Stimulated activated CD4-positive, alpha-beta T cell treated with anti-CD3 and anti-CD28 coated beads, Interleukin-2, amount 100 ng/mL, for 48 hours (primary cell): ENCODE measurements around the gene STOX2.
"Not testable (repeated sequence)": the region's sequence is repeated elsewhere in the genome, so short reads cannot be mapped to it uniquely, and the experiment has no call there.

Experiments used
- DNase-seq, 2 donors: peaks; one replicate each; pipeline ENCODE4 v3.0.0-alpha.2; 2020

Gene STOX2

DNA sequence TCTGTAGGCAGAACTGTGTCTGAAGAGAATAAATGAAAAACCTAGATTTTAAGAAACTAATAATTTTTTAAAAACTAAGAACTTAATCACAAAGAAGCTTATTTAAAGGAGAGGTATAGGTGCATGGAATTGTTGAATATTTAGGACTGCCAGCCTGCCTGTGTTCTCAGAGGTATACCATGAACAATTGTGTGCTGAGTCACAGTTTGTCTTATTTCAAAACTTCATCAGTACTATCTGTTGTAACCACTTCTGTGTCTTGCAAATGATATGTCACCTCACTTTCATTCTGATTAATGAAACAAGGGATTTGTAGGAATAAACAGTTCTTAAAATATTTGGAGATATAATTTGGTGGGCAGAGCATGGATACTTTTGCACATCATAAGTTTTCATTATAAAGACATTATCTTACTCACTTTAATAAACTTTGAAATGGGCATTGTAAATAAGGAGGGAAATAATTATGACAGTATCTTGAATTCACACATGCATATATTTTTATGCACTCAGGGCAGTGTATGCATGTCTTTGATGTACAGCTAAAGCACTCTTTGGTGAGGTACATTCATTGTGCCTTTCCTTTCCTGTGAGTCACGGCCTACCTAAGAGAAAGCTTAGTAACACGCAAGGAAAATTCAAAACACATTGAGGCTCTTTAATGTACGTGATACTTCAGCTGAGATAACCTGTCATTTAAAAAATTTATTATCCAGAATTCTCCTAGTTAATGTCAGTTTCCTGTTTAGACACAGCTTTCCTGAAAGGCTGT, 31.7 kb downstream of the STOX2 start:
- DNase-seq = no peak

DNA sequence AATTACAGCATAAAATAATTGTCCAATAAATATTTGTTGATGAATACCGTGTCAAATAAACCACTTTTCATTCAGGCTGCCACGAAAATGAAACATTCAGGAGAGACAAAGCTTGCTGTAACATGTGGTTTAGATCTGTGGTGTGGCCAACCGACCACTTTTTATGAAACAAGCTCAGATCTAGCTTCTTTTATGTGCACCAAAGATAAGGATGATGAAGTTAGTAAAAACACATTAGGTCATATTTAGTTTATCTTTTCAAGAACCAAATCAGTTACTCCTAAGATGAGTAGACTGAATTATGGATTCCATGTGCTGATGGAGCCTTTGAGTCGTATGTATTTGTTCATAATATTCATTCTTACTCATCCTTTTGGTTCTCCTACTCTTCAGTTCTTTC, 35.8 kb downstream of the STOX2 start:
- no peak for DNase-seq

DNA sequence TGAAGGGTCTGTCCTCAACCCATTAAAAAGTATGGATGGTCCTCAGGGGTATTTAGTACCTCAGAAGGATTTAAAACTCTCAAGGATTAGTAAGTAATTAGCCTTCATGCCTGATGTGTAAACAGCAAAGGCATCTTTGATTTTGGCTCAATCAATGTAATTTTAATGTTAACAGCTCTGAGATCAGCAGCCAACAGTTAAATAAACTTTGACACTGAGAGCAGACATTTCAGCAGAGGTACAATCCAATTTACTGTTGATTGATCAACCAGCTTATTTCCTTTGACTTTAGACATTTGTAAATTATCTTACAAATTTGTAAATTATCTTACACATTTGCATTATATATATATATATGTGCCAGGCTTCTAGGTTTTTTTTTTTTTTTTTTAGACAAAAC, 36.9 kb downstream of the STOX2 start:
- no peak for DNase-seq

DNA sequence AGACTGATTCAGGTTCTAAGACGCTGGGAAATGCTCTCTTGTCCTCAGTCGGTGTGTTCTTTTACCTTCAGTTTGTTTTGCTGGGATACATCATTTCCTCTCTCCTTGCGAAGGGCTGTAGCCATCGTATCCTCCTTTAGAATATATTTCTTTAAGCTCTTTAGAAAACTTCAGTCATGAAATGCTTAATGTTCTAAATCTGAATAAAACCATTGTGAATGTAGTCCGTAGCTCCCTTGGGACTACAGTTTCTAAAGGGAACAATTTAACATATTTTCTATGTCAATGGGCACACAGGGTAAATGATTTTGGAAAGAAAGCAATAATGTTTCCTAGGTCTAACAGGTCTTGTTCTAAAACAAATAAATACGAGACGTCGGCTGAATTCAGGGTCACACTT, 40.6 kb downstream of the STOX2 start:
- no peak for DNase-seq

DNA sequence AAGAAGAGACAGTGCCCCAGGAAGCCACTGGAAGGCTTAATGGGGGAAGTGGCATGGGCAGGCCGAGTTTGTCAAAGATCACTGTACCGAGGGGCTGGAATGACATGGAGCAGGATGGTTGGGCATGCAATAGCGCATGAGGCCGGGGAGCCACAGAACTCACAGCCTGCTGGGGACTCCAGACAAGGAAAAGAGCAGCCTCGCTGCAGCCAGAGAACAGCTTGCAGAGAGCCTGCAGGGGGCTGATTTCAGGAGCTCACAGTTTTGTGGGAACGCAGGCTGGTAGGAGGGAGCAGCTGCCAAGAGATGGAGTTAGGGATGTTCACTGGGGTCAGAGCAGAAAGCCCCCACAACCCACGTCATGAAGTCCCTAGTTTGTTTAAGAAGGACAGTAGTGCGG, 45.4 kb downstream of the STOX2 start:
- DNase-seq = no peak

DNA sequence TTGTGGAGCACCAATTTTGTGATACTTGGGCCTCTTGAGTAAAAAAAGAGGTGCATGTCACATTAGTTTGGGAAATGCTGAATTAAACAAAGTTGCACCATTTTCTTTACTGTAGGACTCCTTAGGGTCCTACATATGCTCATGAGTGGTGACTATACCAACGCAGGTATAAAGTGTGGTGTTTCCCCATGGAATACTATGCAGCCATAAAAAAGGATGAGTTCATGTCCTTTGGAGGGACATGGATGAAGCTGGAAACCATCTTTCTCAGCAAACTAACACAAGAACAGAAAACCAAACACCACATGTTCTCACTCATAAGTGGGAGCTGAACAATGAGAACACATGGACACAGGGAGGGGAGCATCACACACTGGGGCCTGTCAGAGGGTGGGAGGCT, 47.5 kb downstream of the STOX2 start:
- DNase-seq = not testable (repeated sequence)

DNA sequence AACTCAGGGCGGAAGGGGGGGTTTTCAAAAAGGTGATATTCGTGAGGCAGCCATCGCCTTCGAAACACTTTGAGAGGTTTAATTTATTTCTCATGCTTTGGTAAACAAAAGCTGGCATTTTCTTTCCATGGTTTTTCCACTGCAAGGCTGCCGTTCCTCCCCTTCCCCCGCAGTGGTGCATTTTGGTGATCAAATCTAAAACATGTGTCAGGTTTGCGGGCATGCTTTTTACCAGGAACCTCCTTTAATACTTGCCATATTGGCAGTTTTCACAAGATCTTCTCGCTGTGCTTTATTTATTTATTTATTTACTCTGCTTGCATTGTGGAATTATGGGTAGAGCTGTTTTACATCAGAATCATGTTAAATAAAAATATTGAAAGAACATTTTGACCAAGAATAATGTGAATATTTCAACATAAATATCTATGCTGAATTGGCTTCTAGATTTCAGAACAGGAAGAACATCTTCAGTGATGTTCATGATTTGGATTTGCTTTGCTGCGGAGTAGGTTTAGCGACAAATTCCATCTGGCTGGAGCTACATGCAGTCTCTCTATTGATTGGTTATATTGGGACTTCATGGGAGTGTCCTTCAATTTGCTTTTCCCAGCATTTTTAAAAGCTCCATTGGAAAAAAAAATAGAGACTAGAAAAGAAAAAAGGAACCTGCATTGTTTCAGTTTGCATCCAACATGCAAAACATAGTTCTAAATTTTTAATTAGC, 54.4 kb downstream of the STOX2 start:
- no peak for DNase-seq

DNA sequence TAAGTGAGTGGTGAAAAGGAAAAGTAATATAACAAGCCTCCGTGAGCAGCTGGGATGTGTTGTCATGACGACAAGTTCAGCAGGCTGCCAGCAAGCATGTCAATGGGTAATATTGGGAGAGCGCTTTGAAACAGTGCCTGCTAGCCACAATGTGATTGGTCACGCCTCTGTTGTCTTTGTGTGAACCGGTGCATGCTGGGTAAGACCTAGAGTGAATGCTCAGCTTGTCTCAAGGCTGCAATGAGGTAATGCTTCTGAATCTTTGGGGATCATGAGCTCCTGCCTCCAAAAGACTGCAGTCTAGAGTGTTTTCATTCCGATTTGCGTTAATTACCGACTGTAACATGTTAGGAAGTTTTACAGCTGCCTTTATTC, 54.9 kb downstream of the STOX2 start:
- DNase-seq = no peak

DNA sequence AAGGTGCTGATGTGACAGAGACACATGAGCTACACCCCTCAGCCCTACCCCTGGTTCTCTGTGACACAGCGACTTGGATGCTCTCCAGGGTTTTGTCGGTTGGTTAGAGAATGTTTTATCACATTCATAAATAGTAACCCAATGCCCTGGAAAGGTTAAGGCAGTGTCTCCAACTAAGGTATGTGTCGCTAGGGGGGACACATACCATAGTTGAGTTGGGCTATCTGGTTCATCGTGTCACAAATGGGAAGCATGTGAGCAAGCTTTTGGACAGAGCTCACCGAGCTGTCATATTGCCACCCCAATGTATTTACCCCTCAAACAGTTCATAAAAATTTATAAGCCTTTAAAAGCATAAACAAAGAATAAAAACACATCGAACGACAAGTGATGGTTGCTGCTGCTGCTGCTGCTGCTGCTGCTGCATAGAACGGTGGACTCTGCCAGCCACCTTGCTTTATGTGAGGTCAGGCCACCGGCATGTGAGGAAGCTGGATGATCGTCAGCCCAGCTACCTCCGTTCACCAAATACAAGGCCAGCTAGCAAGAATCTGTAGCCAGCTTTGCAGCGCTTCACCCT, 55.9 kb downstream of the STOX2 start:
- no peak for DNase-seq

DNA sequence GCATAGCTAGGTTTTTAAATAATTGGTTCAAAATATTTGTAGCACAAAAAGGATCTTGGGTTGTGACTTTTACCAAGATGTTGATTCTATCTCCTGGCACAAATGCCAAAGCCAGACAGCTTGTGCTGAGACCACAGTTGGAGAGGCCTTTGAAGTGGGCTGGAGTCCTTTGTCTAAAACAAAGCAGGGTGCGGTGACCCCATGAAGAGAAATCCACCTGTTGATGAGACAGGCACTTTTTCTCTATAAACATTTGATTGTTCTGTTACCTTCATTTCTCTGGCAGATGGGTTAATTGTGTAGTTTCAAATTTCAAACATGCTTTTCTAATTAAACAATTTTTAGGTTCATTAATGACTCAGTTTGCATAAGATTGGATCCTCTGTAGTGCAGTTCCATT, 56.7 kb downstream of the STOX2 start:
- DNase-seq = no peak

DNA sequence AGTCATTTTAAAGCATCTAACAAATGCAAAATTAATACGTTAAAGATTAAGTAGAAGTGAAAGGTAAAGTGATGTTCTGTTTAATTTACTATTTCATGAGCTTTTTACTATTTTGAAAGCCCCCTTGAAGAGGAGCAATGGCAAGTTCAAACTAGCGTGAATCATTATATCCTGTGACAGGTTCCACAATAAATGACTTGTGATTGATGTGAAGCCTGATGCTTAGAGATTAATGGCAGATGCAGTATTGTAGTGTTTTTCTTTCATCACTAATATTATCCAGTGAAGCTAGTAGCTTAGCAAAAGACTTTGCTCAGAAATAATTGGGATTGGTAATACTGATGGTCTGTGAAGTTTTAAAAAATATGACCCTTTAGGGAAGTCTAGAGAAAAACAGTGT, 57.3 kb downstream of the STOX2 start:
- no peak for DNase-seq

DNA sequence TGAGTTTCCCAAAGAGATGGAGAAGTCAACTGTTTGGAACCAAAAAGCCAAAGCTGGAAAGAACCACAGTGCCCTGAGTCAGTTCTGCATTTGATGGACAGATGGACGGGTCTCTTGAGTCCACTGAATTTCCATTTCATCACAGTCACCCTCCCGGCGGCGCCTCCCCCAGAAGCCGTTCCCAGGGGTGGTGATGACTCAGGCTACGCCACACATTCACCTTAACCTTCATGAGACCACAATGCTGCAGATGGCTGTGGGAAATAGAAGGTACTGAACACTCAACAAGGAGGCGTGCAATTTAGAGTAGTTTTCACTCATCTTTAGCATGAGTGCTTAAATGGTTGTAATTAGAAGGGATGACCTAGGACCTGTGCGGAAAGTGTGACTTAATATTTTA, 61.3 kb downstream of the STOX2 start:
- no peak for DNase-seq

DNA sequence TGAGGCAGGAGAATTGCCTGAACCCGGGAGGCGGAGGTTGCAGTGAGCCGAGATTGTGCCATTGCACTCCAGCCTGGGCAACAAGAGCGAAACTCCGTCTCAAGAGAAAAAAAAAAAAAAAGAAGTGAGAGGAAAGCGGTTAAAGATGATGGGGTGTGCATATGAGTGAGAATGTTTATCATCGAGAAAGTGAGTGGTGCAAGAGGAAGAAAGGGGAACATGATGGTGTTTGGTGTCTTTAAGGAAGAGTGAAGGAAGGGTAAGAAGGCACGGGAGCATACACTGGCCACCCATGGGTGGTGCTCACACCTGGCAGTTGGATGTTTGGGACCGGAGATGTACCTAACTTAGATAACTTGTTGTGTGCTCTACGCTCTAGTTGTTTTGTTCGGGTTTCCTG, 62.2 kb downstream of the STOX2 start:
- DNase-seq = no peak

DNA sequence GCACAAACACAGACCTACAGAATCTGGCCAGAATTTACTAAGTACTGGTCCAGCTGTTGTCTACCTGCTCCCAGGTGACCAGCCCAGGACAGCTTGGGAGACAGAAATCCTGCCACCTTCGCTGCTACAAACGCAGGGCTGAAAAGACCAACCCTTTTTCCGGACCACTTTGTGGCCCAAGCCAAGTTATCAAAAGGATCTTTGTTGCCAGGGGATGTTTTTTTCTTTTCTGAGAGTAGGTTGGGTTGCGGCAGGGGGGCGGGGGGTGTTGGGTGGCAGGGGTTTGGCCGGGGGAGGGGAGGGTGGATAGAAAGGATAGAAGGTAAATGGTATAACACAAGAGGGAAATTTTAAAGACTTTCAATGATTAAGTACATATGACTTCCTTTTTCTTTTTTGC, 63.4 kb downstream of the STOX2 start:
- no peak for DNase-seq

DNA sequence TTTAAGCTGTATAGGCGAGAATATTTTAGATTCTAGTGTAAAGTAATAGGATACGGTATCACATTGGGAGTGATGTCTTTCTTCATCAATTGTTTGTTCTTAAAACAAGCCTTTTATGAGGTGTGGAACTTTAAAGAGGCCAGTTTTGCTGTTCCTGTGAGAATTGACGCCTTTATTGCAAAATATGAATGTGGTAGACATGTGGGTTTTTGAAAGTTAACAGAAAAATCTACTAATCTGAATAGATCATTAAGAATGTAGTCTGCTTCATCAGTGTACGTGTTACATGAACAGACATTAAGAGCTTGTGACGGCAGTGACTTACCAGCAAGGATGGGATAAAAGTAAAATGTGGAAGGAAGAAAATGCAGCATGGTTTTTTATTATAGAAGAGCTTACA, 63.8 kb downstream of the STOX2 start:
- no peak for DNase-seq

DNA sequence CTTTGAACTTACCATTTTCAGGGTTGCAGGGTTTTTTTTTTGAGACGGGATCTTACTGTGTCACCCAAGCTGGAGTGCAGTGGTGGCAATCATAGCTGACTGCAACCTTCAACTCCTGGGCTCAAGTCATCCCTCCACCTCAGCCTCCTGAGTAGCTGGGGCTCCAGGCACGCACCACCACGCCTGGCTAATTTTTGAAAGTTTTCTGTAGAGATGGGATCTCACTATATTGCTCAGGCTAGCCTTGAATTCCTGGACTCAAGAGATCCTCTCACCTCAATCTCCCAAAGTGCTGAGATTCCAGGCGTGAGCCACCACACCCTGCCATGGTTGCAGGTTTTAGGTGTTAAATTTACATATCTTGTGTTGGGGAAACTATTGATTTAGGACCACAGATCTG, 64.5 kb downstream of the STOX2 start:
- DNase-seq = no peak

DNA sequence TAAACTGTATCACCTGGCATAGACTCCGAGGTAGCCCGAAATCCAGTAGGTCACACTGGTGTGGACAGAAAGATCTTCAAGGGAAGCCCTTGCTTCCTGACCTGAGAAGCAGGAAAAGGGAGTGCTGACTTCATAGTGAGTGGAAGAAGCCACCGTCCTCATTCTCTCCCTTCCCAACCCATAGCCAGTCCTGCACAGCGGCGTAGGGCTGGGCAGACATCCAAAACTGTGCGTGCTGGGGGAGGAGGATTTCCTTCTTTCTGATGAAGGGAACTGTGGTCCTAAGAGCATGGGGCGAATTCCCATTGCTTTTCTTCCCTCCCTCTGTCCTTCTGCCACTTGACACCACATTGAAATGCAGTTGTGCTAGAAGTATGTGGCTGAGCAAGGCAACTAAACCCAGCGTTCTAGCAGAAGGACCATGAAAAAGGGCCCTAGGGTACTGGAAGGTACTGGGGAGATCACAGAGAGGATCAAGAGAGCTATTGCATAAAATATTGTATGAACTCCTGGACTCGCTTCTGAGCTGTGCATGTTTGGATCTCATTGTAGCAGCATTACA, 66.9 kb downstream of the STOX2 start:
- no peak for DNase-seq

DNA sequence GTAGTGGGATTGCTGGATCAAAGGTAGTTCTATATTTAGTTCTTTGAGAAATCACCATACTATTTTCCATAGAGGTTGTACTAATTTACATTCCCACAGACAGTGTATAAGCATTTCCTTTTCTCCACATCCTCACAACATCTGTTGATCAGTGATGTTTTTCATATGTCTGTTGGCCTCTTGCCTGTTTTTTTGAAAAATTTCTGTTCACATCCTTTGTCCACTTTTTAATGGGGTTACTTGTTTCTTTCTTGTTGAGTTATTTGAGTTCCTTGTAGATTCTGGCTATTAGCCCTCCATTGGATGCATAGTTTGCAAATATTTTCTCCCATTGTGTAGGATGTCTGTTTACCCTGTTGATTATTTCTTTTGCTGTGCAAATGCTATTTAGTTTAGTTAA, 72.6 kb downstream of the STOX2 start:
- DNase-seq = no peak

DNA sequence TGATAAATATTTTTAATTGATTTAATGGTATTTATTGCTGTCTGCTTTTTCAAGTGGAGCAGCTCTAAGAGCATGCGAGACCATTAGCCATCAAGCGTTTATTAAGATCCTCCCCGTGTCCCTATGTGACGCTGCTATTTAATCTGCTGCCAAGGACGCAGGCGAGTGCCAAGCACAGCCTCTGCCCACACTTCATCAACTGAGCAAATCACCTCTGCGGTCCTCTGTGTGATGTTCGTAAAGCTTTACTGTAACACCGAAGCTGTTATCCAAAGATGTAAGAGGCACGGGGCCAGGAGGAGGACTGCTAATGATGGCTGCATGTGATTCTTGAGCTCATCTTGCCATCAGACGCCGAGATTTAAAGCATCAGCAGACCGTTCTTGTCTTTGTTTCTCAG, 79.5 kb downstream of the STOX2 start:
- no peak for DNase-seq

DNA sequence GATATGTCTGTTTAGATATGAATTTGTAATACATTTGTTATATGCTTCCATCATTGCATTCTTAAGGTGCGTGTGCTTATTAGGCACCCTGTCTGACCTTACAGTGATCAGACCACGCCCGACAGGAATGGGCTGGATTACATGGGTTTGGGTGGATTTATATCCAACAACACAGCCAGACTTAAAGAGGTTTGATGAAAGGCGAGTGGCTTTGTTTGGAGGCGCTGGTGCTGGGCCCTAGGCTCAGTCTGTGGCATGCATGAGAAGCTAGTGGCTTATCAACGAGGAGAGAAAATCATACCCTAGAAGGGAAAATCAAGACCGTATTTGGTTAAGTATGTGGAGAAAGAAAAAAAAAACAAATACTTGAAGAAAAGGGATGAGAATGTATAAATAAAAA, 80.7 kb downstream of the STOX2 start:
- no peak for DNase-seq

DNA sequence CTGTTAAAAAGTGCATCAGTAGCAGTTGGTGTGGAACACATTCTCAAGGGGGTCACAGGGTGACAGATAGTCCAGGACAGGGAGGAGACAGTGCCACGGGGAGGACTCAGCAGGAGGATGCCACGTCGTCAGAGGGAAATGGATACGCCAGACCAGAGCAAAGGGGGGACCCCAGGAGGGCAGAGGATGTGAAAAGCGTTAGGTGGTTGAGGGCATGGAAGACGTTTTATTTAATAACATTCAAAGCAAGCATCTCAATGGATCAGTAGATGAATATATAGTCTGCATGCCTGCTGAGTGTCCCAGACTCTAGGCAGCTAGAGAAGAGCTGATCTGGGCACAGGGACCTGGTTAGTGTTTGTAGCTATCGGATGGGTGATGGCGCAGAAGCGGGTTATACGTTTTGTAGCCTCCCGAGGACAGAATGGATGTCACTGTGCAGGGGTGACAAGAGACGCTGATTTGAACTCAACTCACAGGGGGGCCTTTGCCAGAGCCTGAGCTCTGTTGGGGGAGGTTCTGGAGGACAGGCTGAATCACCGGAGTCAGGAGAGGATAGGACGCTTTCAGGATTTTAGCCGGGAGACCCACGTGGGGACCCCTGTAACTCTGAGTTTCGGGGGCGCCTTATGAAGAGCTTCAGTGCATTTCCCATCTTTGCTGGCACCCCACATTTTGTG, 81.3 kb downstream of the STOX2 start:
- DNase-seq = no peak

DNA sequence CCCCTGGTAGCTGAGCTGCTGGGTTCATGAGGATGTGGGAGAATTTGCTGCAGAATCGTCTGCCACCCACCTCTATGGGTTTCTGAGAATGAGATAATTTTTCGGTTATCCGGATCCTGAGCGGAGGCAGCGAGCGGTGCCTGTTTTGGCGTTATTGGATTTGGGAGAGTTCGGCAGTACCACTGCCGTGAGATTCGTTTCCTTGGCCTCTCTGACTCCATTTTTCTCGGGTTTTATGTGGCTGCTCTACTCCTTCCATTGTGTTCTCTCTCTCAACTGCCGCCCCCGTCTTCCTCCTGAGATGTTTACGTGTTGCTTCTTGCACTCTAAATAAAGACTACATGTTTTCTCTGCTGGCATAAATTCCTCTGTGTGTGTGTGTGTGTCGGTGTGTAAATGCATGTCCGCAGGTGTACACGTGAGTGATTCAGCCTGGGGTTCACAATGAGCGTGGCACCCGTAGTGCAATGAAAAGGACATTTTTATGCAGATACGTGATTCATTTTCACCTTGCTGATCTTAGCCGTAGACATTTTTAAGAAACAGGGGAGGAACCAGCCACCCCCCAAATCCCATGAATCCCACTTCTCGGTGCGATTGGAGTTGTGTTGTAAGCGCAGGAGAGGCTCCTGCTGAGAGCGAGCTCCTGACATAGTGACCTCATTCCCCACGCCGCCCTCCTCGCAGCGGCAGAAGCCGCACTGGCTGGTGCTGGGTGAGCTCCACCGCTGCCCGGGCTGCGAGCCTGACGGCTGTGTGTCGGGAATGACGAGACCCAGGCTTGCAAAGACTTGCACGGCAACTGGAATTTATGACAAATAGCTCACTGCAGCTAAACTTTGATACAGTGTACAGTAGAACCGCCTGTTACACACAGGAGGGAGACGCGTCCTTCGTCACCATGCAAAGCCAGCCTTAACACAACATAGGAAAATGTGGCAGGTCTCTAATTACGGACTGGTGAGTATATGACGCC, 82.2 kb downstream of the STOX2 start:
- DNase-seq = no peak
